NCI-H748 (cell line): ENCODE measurements around the gene DNAL1.

ENCODE experiments used
- DNase-seq: peaks from one replicate; lab custom pipeline; 2025; ENCODE audit not compliant: unreplicated experiment; lab: John Stamatoyannopoulos, UW

Gene DNAL1

DNA sequence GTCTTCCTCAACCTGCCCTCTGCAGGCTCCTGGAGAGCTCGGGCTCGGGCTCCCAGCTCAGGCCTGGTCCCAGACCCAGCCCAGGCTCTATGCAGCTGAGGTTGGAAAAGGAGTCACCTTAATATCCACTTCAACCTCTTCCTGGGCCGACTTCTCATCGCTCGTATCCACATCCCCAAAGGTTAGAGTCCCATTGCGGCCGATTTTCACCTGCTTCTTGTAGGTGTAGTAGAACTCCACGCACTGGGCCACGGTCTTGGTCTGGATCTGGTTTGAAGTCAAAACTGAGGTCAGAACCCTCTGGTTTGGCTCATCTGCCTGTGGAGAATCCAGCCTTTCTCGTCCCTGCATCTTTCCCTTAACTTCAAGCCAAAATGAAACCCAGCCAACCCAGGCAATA lies 77.8 kb downstream of the DNAL1 start:
- no peak for DNase-seq

DNA sequence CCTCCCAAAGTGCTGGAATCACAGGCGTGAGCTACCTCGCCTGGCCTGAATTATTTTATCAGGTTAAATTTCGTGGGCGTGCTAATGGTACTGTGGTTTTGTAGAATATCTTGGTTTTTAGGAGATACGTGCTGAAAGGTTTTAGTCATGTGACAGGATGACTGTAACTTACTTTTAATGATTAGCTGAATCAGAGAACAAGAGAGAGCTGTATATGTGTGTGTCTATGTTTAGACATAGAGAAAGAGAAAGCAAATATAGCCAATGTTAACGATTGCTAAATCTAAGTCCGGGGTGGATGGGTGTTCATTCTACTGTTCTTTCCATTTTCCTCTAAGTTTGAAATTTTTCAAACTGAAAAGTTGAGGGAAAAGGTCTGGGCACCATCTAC lies 78.6 kb downstream of the DNAL1 start:
- DNase-seq = no peak

DNA sequence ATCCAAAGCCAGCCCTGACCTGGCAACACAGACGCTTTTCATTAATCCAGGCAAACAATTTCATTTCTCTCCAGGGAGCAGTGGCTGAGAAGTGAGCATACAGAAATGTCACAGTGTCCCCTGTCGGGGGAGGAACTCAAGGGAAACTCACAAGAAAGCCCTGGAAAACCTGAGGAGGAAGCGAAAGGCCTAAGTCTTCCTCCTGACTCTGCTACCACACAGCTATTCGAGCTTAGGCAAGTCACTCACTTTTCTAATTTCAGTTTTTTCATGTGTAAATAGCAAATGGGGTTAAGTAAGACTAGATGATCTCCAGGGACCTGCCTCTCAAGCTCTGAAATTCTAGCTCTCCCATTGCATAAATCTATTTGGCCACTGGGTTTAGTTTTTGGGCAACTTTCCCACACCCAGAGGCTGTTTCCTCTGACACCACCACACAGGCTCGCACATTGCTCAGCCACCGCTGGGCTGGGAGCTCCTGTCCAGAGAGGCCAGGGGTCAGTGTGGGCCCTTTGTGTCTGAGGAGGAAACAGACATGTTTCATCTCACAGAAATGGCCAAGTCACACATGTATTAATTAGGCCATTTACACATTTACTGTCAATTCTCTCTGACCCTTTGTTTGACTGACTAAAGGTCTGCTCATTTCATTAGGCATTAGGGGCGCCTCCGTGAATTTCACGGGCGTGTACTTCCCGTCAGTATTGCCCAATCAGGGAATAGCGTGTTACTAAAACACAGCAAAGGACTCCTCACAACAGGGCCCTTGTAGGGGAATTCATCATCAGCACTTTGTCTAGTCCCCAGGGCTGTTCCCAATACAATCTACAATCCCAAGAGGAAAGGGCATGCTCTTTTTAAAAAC lies 79.2 kb downstream of the DNAL1 start:
- DNase-seq = no peak

GRCh38 chr14:73724696-73725095 lies 79.9 kb downstream of the DNAL1 start:
- DNase-seq = no peak

GRCh38 chr14:73725116-73726024 lies 80.6 kb downstream of the DNAL1 start:
- DNase-seq = no peak

DNA sequence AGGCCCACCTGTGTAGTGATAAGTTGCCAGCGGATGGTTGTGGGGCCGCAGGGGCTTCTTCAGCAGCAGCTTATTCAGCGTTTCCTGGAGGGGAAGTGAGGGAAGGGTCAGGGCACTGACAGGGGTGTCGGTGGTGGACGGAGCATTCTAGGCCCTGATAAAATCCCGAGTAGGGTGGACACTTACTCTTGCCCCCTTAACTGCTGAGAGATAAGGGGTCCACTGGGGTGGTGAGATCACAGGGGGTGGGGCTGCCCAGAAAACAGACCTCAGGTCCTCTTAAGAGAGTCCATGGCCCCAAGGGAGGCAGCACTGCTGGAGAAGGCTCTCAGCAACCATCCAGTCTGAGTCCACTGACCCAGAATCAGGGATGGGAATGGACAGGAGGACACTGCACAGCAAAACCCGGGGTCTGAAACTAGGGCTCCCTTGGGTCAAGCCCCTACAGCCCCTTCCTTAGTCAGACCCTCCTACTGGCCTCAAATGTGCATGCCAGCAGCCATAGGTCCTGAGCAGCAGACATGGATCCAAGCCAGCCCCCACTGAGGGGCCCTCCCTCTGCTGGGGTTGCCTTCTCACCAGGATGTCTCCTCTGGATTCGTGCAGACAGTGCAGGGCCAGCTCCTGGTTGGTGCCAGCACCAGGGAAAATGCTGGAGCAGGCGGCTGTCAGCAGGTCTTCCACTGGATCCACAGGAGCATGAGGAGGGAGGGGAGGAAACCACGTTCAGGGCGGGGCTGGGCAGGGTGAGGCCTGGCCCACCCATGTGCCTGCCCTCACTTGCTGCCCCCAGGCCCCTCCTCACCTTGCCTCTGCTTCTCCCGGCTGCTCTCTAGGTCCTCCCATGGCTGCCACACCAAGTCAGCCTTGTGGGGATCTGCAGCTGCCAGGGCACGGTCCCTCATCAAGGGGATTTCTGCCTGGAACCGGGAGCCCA lies 81.5 kb downstream of the DNAL1 start:
- no peak for DNase-seq

DNA sequence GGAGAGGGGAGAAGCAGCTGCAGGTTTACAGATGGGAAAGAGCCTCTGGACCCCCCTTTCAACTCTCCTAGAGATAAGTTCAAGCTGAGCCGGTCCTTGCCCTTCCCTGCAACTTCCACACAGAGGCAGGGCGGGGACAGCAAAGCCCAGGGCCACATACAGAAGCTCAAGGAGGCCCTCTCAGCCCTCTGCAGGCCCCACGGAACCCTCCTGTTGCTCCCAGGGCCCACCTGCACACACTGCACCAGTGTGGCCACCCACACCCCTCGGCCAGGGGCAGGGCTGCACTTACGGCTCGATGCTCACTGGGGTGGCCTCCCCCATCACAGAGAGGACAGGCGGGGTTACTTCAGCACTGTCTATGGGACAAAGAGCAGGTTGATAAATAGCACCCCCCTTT lies 82.4 kb downstream of the DNAL1 start:
- no peak for DNase-seq

- peak; percentile 65 for DNase-seq
Observed at GRCh38 chr14:73728717-73729330, 84.0 kb downstream of the DNAL1 start.

DNA sequence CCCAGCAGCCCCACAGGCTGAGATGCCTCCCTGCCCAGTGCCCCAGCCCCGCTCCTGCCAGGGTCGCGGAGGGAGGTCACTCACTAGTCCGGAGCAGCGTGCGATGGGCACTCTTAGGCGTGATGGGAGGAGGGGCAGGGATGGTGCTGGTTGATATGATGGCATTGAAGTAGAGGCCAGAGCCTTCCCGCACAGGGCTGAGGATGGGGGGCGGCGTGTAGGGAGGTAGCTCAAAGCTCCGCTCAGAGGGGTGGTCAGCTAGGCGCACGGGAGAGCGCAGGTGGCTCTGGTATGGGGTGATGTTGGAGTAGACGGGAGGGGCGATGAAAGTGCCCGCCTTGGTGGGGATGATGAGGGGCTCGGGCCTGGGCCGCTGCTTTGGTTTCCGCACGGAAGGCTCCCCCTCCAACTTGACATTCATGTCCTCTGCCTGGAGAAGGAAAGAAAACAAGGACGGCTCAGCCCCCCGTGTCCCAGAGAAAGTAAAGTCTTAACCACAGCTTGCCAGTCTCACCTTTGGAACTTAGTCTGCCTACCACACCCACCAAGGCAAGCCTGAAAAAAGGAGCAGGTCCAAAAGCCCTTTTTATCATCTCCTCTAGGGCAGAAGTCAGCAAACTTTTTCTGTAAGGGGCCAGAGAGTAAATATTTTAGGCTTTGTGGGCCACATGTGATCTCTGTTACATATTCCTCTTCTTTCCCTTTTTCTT lies 84.9 kb downstream of the DNAL1 start:
- no peak for DNase-seq

GRCh38 chr14:73731111-73731510 lies 86.3 kb downstream of the DNAL1 start:
- DNase-seq = no peak

- DNase-seq = no peak
Observed at GRCh38 chr14:73732006-73732405, 87.2 kb downstream of the DNAL1 start.

DNA sequence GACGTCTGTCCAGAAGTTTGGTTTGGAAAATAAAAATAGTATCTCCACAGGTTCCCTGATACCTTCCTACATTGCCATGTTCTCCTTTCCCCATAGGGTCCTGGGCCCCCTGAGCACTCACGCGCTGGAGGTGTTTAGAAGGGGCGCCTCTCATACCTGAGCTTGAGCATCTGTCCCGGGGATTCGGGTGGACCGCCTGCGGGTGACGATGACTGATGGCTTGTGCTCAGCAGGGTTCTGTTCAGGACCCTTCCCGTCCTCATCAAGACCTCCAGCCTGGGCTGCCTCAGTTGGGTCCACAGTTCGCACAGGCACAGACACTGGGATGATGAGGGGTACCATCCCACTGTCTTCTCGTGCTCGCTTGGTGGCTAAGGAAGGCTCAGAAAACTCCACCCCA lies 92.1 kb downstream of the DNAL1 start:
- no peak for DNase-seq

DNA sequence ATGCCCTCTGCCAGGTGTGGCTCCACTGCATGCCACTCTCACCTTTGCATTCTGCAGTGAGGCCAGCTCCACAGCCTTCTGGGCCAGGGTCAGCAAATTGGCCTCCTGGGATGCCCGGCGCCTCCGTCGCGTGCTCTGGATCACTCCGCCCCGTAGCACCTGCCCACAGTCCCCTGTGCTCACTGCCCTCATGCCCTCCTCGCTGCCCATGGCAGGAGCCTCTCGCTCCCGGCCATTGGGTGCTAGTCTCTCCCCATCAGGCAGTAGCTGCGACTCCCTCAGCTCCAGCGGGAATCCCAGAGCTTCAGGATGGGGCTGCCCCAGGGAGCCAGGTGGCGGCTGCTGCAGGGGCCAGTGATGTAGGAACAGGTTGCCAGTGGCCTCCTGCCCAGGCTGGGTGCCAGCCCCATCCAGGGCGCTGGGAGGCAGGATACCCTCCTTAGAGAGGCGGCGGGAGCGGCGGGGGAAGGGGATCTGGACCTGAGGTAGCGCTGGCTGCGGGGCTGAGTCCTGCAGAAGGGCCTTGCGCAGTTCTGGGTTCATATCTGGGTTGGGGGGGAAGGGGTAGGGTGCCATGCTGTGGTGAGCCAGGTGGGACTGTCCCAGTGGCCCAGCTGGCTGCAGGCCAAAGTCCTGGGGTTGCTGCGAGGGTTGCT lies 93.9 kb downstream of the DNAL1 start:
- DNase-seq = no peak

DNA sequence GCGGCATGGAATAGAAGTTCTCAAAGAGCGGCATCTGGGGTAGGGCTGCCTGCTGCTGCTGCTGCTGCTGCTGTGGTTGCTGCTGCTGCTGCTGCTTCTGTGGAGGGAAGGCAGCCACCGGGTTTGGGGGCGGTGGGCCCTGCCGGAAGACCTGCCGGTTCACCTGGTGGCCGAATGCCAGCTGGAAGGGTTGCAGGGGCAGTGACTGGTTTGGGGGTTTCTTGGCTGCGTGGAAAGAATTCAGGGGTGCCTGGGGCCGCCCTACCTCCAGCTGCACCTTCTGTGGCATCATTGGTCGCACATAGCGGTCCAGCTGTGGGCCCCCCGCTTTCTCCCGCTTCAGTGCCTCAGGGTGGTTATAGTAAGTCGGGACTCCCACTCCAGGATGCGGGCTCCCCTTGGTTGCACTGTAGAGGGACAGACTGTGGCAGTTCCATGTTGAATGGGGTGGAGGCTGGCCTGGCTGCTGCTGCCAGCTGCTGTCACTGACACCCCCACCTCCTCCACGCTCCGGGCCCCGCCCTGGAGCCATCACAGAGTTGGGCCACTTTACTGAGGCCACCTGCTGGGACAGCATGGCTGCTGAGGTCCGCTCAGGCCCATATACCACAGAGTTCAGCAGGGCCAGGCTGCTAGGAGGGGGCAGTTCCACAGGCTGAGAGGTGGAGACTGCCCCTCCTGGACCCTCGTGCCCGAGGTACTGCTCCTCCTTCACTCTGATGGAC lies 94.5 kb downstream of the DNAL1 start:
- no peak for DNase-seq

GRCh38 chr14:73739899-73740617 lies 95.3 kb downstream of the DNAL1 start:
- DNase-seq = no peak

- DNase-seq = peak; percentile 64
Observed at GRCh38 chr14:73740618-73741326, 96.0 kb downstream of the DNAL1 start.

DNA sequence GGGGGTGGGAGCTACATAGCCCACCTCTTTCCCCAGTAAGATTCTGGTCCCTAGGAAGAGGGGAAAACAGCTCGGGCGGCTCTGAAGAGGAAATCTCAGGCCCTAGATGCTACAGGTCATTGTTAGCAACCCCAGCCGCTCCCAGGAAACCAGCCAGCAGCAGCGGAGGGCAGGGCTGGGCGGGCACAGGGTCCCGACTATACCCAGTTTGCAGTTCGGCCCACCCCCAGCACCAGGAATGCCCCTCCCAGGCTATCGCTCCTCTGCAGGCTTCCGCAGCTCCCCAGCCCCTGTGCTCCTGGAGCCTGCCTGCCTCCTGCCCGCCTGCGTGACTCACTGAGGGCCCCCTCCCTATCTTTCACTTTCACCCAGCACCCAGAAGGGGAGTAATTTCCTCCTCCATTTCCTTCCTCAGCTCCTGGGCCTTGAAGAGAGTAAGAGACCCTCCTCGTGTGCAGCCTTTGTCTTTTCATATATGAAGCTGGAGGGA lies 96.6 kb downstream of the DNAL1 start:
- DNase-seq = no peak
